Endothelial cell of umbilical vein (primary cell): ENCODE results near the gene ABAT.

Source experiments
- CTCF ChIP-seq, 2 donors: IDR thresholded peaks; 1 replicate in 1 of 2; 2 replicates in 1 of 2; pipeline ENCODE4 v1.5.1; 2011; ENCODE audit warnings: low read length in 2 of 2, mild to moderate bottlenecking in 2 of 2, moderate library complexity in 2 of 2, control low read depth in 1 of 2, inconsistent platforms in 1 of 2, low read depth in 1 of 2; ENCODE audit not compliant: insufficient read depth in 1 of 2; ENCODE audit errors: extremely low read depth in 1 of 2
- EZH2 ChIP-seq: IDR thresholded peaks from 2 replicates; pipeline ENCODE4 v1.6.1; 2012; ENCODE audit warnings: borderline replicate concordance, low read depth, mild to moderate bottlenecking, moderate library complexity, low read length, inconsistent platforms; ENCODE audit not compliant: severe bottlenecking
- FOS ChIP-seq: IDR thresholded peaks from 2 replicates; pipeline ENCODE4 v1.6.1; 2011; ENCODE audit warnings: mild to moderate bottlenecking, low read length, moderate library complexity, borderline replicate concordance; ENCODE audit not compliant: insufficient read depth
- GATA2 ChIP-seq: IDR thresholded peaks from 2 replicates; pipeline ENCODE4 v1.7.0; 2011; ENCODE audit warnings: low read depth, mild to moderate bottlenecking, moderate library complexity, mixed read lengths, low read length; ENCODE audit not compliant: insufficient read length, insufficient read depth
- JUN ChIP-seq: IDR thresholded peaks from 2 replicates; pipeline ENCODE4 v1.6.1; 2011; ENCODE audit warnings: borderline replicate concordance, low read depth; ENCODE audit not compliant: insufficient read length, insufficient read depth
- MYC ChIP-seq: IDR thresholded peaks from one replicate; pipeline ENCODE4 v1.6.1; 2011; ENCODE audit warnings: mild to moderate bottlenecking, low read depth, low read length
- POLR2A ChIP-seq: IDR thresholded peaks from 2 replicates; pipeline ENCODE4 v1.6.1; 2012; ENCODE audit warnings: low read depth, mild to moderate bottlenecking, control low read depth, low read length
- POLR2AphosphoS5 ChIP-seq: IDR thresholded peaks from 2 replicates; pipeline ENCODE4 v1.6.1; 2012; ENCODE audit warnings: low read depth, mild to moderate bottlenecking, control low read depth, low read length, moderate library complexity; ENCODE audit not compliant: insufficient read depth
- TF ChIP-seq, protein P1 (sequence below): IDR thresholded peaks from 2 replicates; pipeline ENCODE4 v1.6.1; 2011; ENCODE audit not compliant: insufficient read depth, insufficient read length

DNA sequence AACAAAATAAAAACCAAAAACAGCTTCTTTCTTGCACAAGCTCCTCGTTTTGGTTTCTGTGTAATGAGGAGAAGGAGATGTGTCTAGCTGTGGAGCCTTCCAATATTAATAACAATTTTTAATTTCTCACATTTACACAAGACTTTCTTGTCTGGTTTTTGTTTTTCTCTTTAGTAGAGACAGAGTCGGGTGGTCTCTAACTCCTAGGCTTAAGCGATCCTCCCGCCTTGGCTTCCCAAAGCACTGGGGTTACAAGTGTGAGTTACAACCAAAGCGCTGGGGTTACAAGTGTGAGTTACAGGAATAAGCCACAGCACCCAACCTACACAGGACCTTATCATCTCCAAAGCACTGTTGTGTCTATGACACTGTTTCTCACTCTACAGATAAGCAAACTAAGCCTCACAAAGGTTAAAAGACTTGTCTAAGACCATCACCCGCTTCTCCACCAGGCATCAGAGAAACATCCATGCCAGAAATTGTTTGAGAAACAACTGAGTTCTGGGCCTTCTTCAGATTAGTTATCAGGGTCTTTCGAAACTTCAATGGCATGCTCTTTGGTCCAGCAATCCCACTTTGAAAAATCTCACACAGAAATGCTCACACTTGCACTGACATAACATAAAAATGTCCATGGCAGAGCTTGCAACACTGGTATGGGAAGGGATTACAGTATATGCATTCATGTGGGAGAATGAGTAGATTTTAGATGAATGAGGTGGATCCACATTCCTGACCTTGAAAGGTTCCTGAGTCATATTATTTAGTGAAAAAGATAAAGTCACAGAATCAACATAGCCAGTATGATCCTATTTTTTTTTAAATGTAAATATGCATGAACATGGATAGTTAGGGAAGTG, 3.9 kb downstream of the ABAT start:
- TF ChIP-seq CTCF (IDR thresholded peaks at IDR 0.05; ENCODE audit: extremely low read depth in 1 of 2, insufficient read depth in 1 of 2, low read depth in 1 of 2, low read length in 2 of 2) (no peak), FOS (no peak), EZH2 (no peak), JUN (no peak), POLR2A (no peak), MYC (no peak), GATA2 (no peak), POLR2AphosphoS5 (no peak)
- TF ChIP-seq, protein P1, sequence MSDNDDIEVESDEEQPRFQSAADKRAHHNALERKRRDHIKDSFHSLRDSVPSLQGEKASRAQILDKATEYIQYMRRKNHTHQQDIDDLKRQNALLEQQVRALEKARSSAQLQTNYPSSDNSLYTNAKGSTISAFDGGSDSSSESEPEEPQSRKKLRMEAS: no peak
